Kidney epithelial cell (primary cell): Measurements from ENCODE around the gene TGFBR2. TPM values are rescaled to one million over a fixed set of nuclear protein-coding genes. Genes with fewer than 3 reads are reported as not detected.

Experiments used
- DNase-seq: peaks from one replicate; pipeline ENCODE4 v3.0.0-alpha.2; 2010; ENCODE audit warnings: low read depth
- H3K27me3 ChIP-seq: 2 replicates; pipeline ENCODE4 v1.6.0; 2011; ENCODE audit warnings: low read length; ENCODE audit not compliant: control insufficient read depth, insufficient read depth
- H3K36me3 ChIP-seq: 2 replicates; pipeline ENCODE4 v1.5.1; 2011; ENCODE audit warnings: low read length; ENCODE audit not compliant: control insufficient read depth, insufficient read depth
- H3K4me3 ChIP-seq: 2 replicates; pipeline ENCODE4 v1.5.1; 2011; ENCODE audit warnings: low read depth, mild to moderate bottlenecking, control low read depth, low read length
- CTCF ChIP-seq: IDR thresholded peaks from 2 replicates; pipeline ENCODE4 v1.5.1; 2011; ENCODE audit warnings: mild to moderate bottlenecking, moderate library complexity, low read length, control low read depth, inconsistent platforms; ENCODE audit not compliant: insufficient read depth, poor library complexity, severe bottlenecking
- total RNA-seq: library from RNA; depleted of rRNA; stranded (reverse); fragments of >200 nt; gene quantifications from 2 replicates; pipeline ENCODE4 v1.2.3, GENCODE V29; 2015

TGFBR2 gene
- total RNA-seq, 1 donor from 2014 or later, result 33.4 TPM

DNA sequence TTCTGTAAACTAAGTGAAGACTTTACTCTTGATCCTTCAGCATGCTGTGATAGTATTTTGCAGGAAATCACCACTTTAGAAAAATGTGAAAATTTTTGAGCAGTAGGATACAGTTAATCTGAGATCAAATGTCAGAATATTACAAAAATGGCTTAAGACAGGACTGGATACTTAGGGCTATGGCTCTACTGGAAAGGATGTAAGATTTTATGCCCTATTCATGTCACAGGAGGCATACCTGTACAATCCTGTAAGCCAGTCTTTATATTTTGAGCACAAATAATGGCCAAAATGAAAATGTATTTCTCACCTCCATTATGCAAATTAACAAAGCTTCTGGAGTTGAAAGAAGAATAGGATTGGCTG, 8.6 kb upstream of the TGFBR2 start:
- Histone ChIP-seq H3K36me3 (no peaks in the 10 kb centered on the region), H3K4me3 (no peak overlapping the region), H3K27me3 (no peaks in the 10 kb centered on the region)
- no peak for TF ChIP-seq CTCF
- DNase-seq, result no peak

DNA sequence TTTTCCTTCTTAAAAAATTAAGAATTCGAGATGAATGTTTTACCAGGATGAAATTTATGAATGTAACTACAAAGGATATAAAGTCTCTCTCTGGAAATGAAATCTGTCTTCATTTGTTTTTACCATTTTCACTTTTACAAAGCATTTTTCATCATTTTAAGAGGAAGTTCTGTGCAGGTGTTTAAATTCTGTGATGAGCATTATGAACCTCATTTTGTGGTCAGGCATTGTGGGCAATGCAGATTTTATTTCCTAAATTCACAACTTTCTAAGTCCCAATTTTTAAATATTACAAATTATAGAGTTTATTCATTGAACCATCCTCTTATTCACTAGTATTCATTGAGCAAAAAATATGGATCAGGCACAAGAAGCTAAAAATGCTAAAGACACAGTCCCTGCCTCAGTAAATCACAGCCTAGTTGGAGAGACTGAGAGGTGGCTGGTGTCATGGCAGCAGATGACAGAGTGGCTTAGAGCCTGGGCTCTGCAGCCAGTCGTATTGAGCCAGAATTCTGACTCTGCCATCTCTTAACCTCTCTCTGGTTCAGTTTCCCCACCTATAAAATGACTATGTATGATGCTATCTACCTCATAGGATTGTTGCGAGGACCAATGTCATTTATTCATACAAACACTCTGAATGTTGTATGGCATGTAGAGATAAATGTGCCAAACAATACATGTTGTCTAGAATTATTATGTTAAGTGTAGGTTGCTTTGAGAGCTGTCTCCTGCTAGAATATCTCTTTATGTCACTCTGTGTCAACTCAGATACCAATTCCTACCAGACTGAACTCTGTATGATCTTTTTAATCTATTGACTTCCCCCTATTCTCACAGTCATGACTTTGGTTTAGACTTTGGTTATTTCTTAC, 7.5 kb upstream of the TGFBR2 start:
- TF ChIP-seq CTCF, result no peak
- Histone ChIP-seq H3K4me3 (no peak overlapping the region), H3K36me3 (no peaks in the 10 kb centered on the region), H3K27me3 (no peaks in the 10 kb centered on the region)
- no peak for DNase-seq

DNA sequence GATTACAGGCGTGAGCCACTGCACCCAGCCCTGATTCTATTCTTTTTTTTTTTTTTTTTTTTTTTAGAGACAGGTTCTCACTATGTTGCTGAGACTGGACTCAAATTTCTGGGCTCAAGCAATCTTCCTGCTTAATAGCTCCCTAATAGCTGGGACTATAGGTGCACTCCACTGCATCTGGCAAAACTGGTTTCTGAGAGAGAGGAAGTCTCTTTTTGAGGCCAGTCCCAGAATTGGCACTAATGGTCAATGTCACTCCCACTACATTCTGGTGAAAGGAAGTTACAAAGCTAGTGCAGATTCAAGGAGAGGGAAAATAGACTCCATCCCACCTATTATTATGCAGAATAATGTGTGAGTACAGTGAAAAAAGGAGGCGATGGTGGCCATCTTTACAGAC, 5.8 kb upstream of the TGFBR2 start:
- no peak for TF ChIP-seq CTCF
- Histone ChIP-seq H3K27me3 (no peaks in the 10 kb centered on the region), H3K36me3 (no peaks in the 10 kb centered on the region), H3K4me3 (no peak overlapping the region)
- no peak for DNase-seq

GRCh38 chr3:30602946-30603345, 3.5 kb upstream of the TGFBR2 start:
- no peak for TF ChIP-seq CTCF
- DNase-seq, result no peak
- H3K36me3 ChIP-seq, result no peaks in the 10 kb centered on the region
- H3K4me3 ChIP-seq, result no peak overlapping the region
- no peaks in the 10 kb centered on the region for H3K27me3 ChIP-seq

DNA sequence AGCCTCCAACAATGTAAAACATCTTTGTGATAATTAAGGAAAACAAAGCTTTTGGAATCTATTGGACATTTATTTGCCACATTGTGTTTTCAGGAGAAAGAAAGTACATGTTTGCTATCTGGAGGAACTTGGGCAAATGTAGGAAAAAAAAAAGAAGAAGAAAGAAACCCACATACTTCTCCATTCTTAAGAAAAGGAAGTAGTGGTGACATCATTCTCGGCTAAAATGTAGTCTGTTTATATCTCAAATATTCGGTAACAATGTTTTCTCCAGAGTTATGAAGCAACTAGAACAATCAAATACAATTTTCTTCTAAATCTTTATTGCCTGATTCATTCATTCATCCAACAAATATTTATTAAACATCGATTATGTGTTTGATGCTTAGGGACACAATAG, 2.3 kb upstream of the TGFBR2 start:
- Histone ChIP-seq H3K4me3 (no peak overlapping the region), H3K27me3 (no peaks in the 10 kb centered on the region), H3K36me3 (no peaks in the 10 kb centered on the region)
- TF ChIP-seq CTCF, result no peak
- no peak for DNase-seq

DNA sequence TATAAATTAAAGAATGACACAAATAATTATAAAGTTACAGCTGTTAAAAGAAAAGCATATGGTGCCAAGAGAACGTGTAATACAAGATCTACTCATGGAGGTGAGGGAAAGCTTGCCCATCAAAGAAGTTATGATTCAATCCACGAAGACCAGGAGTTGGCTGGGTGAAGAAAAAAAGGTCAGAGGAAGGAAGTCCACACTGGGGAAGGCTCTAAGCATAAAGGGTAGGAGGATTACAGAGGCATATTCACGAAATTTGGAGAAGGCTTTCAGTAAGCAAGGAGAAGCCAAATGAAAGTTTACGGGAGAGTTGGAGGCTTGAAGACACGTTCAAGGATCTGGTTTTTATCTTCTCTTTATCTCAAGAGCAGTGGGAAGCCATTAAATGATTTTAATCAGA, 1.8 kb upstream of the TGFBR2 start:
- DNase-seq, result no peak
- no peak for TF ChIP-seq CTCF
- Histone ChIP-seq H3K4me3 (no peak overlapping the region), H3K36me3 (no peaks in the 10 kb centered on the region), H3K27me3 (no peaks in the 10 kb centered on the region)
